H9 (cell line): ENCODE results near the gene FBLL1. TPM values are rescaled to one million over a fixed set of nuclear protein-coding genes. Genes with fewer than 3 reads are reported as not detected.

Source experiments
- DNase-seq: peaks from one replicate; pipeline ENCODE4 v3.0.0-alpha.2; 2017
- H2AFZ ChIP-seq: one replicate; pipeline ENCODE4 v1.6.1; 2013; ENCODE audit warnings: mild to moderate bottlenecking, low read length, control low read depth, moderate library complexity
- H2AK5ac ChIP-seq: 2 replicates; pipeline ENCODE4 v1.6.1; 2013; ENCODE audit warnings: low read length, control low read depth, mixed read lengths; ENCODE audit not compliant: insufficient read length
- H2BK120ac ChIP-seq: one replicate; pipeline ENCODE4 v1.6.1; 2013; ENCODE audit warnings: low read depth, mild to moderate bottlenecking, low read length, control low read depth, inconsistent platforms; ENCODE audit not compliant: poor library complexity, severe bottlenecking
- H2BK12ac ChIP-seq: 2 replicates; pipeline ENCODE4 v1.6.1; 2013; ENCODE audit warnings: low read length, control low read depth, mixed read lengths, low read depth; ENCODE audit not compliant: insufficient read length
- H2BK15ac ChIP-seq: 2 replicates; pipeline ENCODE4 v1.6.1; 2013; ENCODE audit warnings: low read depth, low read length, control low read depth
- H2BK20ac ChIP-seq: one replicate; pipeline ENCODE4 v1.6.1; 2013; ENCODE audit warnings: low read depth, mild to moderate bottlenecking, low read length, control low read depth, inconsistent platforms; ENCODE audit not compliant: poor library complexity, severe bottlenecking
- H2BK5ac ChIP-seq: 2 replicates; pipeline ENCODE4 v1.6.1; 2013; ENCODE audit warnings: low read length, control low read depth, mixed read lengths; ENCODE audit not compliant: insufficient read length
- H3K14ac ChIP-seq: 2 replicates; pipeline ENCODE4 v1.6.1; 2013; ENCODE audit warnings: low read length, control low read depth; ENCODE audit not compliant: insufficient read depth
- H3K18ac ChIP-seq: 2 replicates; pipeline ENCODE4 v1.6.1; 2013; ENCODE audit warnings: low read depth, mild to moderate bottlenecking, mixed read lengths, low read length, control low read depth; ENCODE audit not compliant: insufficient read length
- H3K23ac ChIP-seq: 2 replicates; pipeline ENCODE4 v1.6.1; 2013; ENCODE audit warnings: low read length, control low read depth, mixed read lengths, low read depth; ENCODE audit not compliant: insufficient read length
- H3K23me2 ChIP-seq: 2 replicates; pipeline ENCODE4 v1.6.1; 2013; ENCODE audit warnings: low read depth, mild to moderate bottlenecking, mixed read lengths, low read length, control low read depth; ENCODE audit not compliant: insufficient read length, poor library complexity, severe bottlenecking
- H3K27ac ChIP-seq: 2 replicates; pipeline ENCODE4 v1.5.1; 2013; ENCODE audit warnings: low read length, control low read depth, mixed read lengths, low read depth; ENCODE audit not compliant: insufficient read length
- H3K27me3 ChIP-seq: 2 replicates; pipeline ENCODE4 v1.6.1; 2013; ENCODE audit warnings: low read length, control low read depth, inconsistent platforms; ENCODE audit not compliant: insufficient read depth
- H3K4ac ChIP-seq: 2 replicates; pipeline ENCODE4 v1.6.1; 2013; ENCODE audit warnings: low read depth, mild to moderate bottlenecking, control low read depth, inconsistent platforms, low read length, moderate library complexity
- H3K4me1 ChIP-seq: 2 replicates; pipeline ENCODE4 v1.6.1; 2013; ENCODE audit warnings: low read length, control low read depth, inconsistent platforms; ENCODE audit not compliant: insufficient read depth
- H3K4me2 ChIP-seq: 2 replicates; pipeline ENCODE4 v1.6.1; 2013; ENCODE audit warnings: low read length, control low read depth, mixed read lengths; ENCODE audit not compliant: insufficient read length, insufficient read depth
- H3K56ac ChIP-seq: 2 replicates; pipeline ENCODE4 v1.6.1; 2013; ENCODE audit warnings: low read depth, mild to moderate bottlenecking, mixed read lengths, low read length, control low read depth; ENCODE audit not compliant: insufficient read length
- H3K79me1 ChIP-seq: 2 replicates; pipeline ENCODE4 v1.6.1; 2013; ENCODE audit warnings: low read depth, mild to moderate bottlenecking, moderate library complexity, low read length, control low read depth, inconsistent platforms; ENCODE audit not compliant: insufficient read depth, poor library complexity, severe bottlenecking
- H3K79me2 ChIP-seq: 2 replicates; pipeline ENCODE4 v1.6.1; 2013; ENCODE audit warnings: low read length, control low read depth, inconsistent platforms; ENCODE audit not compliant: insufficient read depth
- H3K9ac ChIP-seq: 2 replicates; pipeline ENCODE4 v1.6.1; 2013; ENCODE audit warnings: low read length, control low read depth, mixed read lengths; ENCODE audit not compliant: insufficient read length; ENCODE audit errors: extremely low read depth
- H3K9me3 ChIP-seq: one replicate; pipeline ENCODE4 v1.6.1; 2013; ENCODE audit warnings: low read depth, low read length, inconsistent platforms; ENCODE audit not compliant: control insufficient read depth
- H3T11ph ChIP-seq: one replicate; pipeline ENCODE4 v1.6.1; 2013; ENCODE audit warnings: mild to moderate bottlenecking, low read length, control low read depth, inconsistent platforms
- H4K20me1 ChIP-seq: one replicate; pipeline ENCODE4 v1.6.1; 2013; ENCODE audit not compliant: control insufficient read depth, insufficient read length, insufficient read depth
- H4K5ac ChIP-seq: 2 replicates; pipeline ENCODE4 v1.6.1; 2013; ENCODE audit warnings: low read depth, mild to moderate bottlenecking, mixed read lengths, low read length, control low read depth; ENCODE audit not compliant: insufficient read length
- H4K8ac ChIP-seq: replicated peaks from 2 replicates; pipeline ENCODE4 v1.6.1; 2013; ENCODE audit warnings: low read length, control low read depth, mixed read lengths, low read depth; ENCODE audit not compliant: insufficient read length
- H4K91ac ChIP-seq: 2 replicates; pipeline ENCODE4 v1.6.1; 2013; ENCODE audit warnings: low read depth, mild to moderate bottlenecking, moderate library complexity, mixed read lengths, low read length, control low read depth; ENCODE audit not compliant: insufficient read length
- H3K27ac Mint-ChIP-seq, 3 experiments: 2 replicates in 2 of 3; 3 replicates in 1 of 3; pipeline ENCODE4 v1.8.0; 2020 to 2021; ENCODE audit warnings: mixed read lengths in 3 of 3, mild to moderate bottlenecking in 1 of 3, moderate library complexity in 1 of 3
- H3K27me3 Mint-ChIP-seq: 2 replicates; pipeline ENCODE4 v1.8.0; 2021; ENCODE audit warnings: low read depth, mild to moderate bottlenecking, moderate library complexity, mixed read lengths
- H3K36me3 Mint-ChIP-seq, 3 experiments: 2 replicates in 2 of 3; 3 replicates in 1 of 3; pipeline ENCODE4 v1.8.0; 2020 to 2021; ENCODE audit warnings: low read depth in 3 of 3, mixed read lengths in 3 of 3; ENCODE audit not compliant: insufficient read depth in 1 of 3
- H3K4me1 Mint-ChIP-seq, 2 experiments: 2 replicates each; pipeline ENCODE4 v1.8.0; 2020; ENCODE audit warnings: mixed read lengths in 2 of 2
- H3K4me3 Mint-ChIP-seq, 2 experiments: 2 replicates in 1 of 2; 3 replicates in 1 of 2; pipeline ENCODE4 v1.8.0; 2020 to 2021; ENCODE audit warnings: mild to moderate bottlenecking in 2 of 2, mixed read lengths in 2 of 2, moderate library complexity in 1 of 2
- H3K9me3 Mint-ChIP-seq, 2 experiments: 2 replicates in 1 of 2; 3 replicates in 1 of 2; pipeline ENCODE4 v1.8.0; 2020; ENCODE audit warnings: mild to moderate bottlenecking in 2 of 2, mixed read lengths in 2 of 2, moderate library complexity in 1 of 2
- WGBS: extraction: QIAGEN DNeasy Blood & Tissue Kit; methylation state at CpG from one replicate; pipeline ENCODE4 v1.1.7; 2013; ENCODE audit warnings: missing lambda C conversion rate, low lambda C conversion rate, mixed read lengths; ENCODE audit not compliant: insufficient read length; ENCODE audit errors: extremely low coverage; 5-methylcytosine and 5-hydroxymethylcytosine counted together
- total RNA-seq: library from RNA; stranded (reverse); gene quantifications from 2 replicates; pipeline ENCODE4 v1.2.1, GENCODE V29; 2021
- TF ChIP-seq, protein P1 (sequence below): fragments of 200-600 bp; sonication (generic); conservative IDR thresholded peaks from 3 replicates; pipeline ENCODE4 v1.8.0; 2021; ENCODE audit warnings: antibody characterized with exemption, mild to moderate bottlenecking

The FBLL1 gene
- total RNA-seq, 1 experiment from 2014 or later, result 3.6 TPM

DNA sequence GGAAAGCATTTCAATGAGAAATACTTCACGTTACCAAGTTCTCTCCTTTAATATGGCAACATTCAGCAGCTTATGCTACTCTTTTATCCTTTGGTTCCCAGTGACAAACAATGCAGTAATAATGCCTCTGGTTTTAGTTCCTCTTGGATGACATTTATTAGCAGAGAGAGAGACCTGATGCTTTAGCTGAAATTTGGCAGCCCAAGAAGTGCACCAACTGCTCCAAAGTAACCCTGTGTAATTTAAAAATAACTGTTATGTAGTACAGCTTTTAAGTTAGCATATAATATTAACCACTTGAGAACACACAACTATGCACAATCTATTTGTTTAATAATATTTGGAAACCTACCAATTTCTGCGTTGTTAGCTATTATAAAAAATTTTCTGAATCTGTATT lies 28.3 kb downstream of the FBLL1 start:
- Histone ChIP-seq H2AK5ac (no peak overlapping the region), H2BK120ac (no peak overlapping the region), H3K79me2 (0 out of 2 replicates have a peak, but pooled peaks cover 1% of the 10 kb centered on the region), H4K91ac (no peak overlapping the region), H3K14ac (no peak overlapping the region), H2AFZ (no peak overlapping the region), H3K18ac (no peak overlapping the region), H3K9me3 (no peaks in the 10 kb centered on the region), H3K4me1 (no peaks in the 10 kb centered on the region), H3K27ac (no peak overlapping the region), H3K9ac (no peak overlapping the region), H3K23me2 (no peaks in the 10 kb centered on the region), H3K56ac (no peak overlapping the region), H2BK20ac (no peak overlapping the region), H2BK12ac (no peak overlapping the region), H3K4me2 (no peak overlapping the region), H2BK5ac (no peak overlapping the region), H4K8ac (no peak overlapping the region), H4K20me1 (no peaks in the 10 kb centered on the region), H3T11ph (no peak overlapping the region), H3K4ac (no peak overlapping the region), H3K79me1 (peaks cover 6% of the 10 kb centered on the region), H3K23ac (no peak overlapping the region), H2BK15ac (no peak overlapping the region), H3K27me3 (no peaks in the 10 kb centered on the region), H4K5ac (no peak overlapping the region)
- Mint-ChIP-seq H3K9me3 (no peaks in the 10 kb centered on the region), H3K27me3 (no peaks in the 10 kb centered on the region), H3K4me1 (no peaks in the 10 kb centered on the region), H3K27ac (no peak overlapping the region), H3K4me3 (no peak overlapping the region), H3K36me3 (peaks cover 54 to 85% (median 80%) of the 10 kb centered on the region in 3 experiments)
- DNase-seq, result no peak
- TF ChIP-seq, protein P1, sequence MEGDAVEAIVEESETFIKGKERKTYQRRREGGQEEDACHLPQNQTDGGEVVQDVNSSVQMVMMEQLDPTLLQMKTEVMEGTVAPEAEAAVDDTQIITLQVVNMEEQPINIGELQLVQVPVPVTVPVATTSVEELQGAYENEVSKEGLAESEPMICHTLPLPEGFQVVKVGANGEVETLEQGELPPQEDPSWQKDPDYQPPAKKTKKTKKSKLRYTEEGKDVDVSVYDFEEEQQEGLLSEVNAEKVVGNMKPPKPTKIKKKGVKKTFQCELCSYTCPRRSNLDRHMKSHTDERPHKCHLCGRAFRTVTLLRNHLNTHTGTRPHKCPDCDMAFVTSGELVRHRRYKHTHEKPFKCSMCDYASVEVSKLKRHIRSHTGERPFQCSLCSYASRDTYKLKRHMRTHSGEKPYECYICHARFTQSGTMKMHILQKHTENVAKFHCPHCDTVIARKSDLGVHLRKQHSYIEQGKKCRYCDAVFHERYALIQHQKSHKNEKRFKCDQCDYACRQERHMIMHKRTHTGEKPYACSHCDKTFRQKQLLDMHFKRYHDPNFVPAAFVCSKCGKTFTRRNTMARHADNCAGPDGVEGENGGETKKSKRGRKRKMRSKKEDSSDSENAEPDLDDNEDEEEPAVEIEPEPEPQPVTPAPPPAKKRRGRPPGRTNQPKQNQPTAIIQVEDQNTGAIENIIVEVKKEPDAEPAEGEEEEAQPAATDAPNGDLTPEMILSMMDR, result no peak
- no CpG with 5 or more reads among the region's 2 CpGs for WGBS
